Fibroblast of mammary gland (primary cell): ENCODE data around the gene AKAP13.
"Not testable (repeated sequence)": the region's sequence is repeated elsewhere in the genome, so short reads cannot be mapped to it uniquely, and the experiment has no call there.

Source experiments
- DNase-seq: peaks from one replicate; pipeline ENCODE4 v3.0.0-alpha.2; 2010; ENCODE audit warnings: low read depth
- H3K4me3 ChIP-seq: 2 replicates; pipeline ENCODE4 v1.5.1; 2011; ENCODE audit warnings: low read depth, mild to moderate bottlenecking, low read length, moderate library complexity; ENCODE audit not compliant: control insufficient read depth
- CTCF ChIP-seq: conservative IDR thresholded peaks from 2 replicates; pipeline ENCODE4 v1.5.1; 2011; ENCODE audit warnings: low read depth, low read length, inconsistent platforms; ENCODE audit not compliant: control insufficient read depth, insufficient read depth

Gene AKAP13

GRCh38 chr15:85651548-85651947 lies 271.1 kb downstream of the AKAP13 start:
- no peak for DNase-seq
- TF ChIP-seq CTCF = no peak

DNA sequence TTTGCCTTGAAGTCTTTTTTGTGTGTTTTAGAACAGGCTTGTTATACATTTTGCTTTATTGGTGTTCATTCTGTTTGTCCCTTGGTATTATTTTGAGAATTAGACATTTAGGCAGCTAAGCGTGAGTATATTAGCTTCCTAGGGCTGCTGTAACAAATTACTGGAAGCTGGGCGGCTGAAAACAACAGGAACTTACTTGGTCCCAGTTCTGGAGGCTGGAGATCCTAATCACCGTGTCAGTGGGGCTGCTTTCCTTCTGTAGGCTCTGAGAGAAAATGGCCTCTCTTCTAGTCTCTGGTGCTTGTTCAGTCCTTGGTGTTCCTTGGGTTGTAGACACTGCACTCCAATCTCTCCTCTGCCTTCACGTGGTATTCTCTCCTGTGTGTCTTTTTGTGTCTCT lies 272.1 kb downstream of the AKAP13 start:
- TF ChIP-seq CTCF = no peak
- DNase-seq = no peak
- no peak overlapping the region for H3K4me3 ChIP-seq

More at GRCh38 chr15:85651548-85651947, 271.1 kb downstream of the AKAP13 start:
- no peak overlapping the region for H3K4me3 ChIP-seq

DNA sequence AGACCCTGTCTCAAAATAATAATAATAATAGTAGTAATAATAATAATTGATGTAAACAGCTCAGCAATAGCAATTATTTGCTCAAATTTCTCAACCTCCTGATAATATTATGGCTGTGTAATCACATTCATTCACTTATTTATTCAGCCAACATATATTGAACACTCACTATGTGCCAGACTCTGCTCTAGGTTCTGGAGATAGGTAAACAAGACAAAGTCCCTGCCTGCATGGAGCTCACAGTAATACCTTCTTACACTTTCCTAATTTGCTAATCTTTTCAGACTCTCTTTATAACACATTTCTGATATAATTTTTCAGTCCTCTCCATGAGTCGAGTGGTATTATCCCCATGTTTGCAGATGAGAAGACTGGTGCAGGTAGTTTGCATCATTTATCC lies 276.7 kb downstream of the AKAP13 start:
- TF ChIP-seq CTCF = no peak
- no peak overlapping the region for H3K4me3 ChIP-seq
- DNase-seq = no peak

- no peak overlapping the region for H3K4me3 ChIP-seq
- no peak for TF ChIP-seq CTCF
- no peak for DNase-seq
These were observed 278.4 kb downstream of the AKAP13 start for GRCh38 chr15:85658816-85659215.

- TF ChIP-seq CTCF = no peak
- H3K4me3 ChIP-seq = no peak overlapping the region
- no peak for DNase-seq
These were observed 281.5 kb downstream of the AKAP13 start for GRCh38 chr15:85661859-85662258.

- not testable (repeated sequence) for H3K4me3 ChIP-seq, DNase-seq
These were observed 285.3 kb downstream of the AKAP13 start for GRCh38 chr15:85665677-85666076.

DNA sequence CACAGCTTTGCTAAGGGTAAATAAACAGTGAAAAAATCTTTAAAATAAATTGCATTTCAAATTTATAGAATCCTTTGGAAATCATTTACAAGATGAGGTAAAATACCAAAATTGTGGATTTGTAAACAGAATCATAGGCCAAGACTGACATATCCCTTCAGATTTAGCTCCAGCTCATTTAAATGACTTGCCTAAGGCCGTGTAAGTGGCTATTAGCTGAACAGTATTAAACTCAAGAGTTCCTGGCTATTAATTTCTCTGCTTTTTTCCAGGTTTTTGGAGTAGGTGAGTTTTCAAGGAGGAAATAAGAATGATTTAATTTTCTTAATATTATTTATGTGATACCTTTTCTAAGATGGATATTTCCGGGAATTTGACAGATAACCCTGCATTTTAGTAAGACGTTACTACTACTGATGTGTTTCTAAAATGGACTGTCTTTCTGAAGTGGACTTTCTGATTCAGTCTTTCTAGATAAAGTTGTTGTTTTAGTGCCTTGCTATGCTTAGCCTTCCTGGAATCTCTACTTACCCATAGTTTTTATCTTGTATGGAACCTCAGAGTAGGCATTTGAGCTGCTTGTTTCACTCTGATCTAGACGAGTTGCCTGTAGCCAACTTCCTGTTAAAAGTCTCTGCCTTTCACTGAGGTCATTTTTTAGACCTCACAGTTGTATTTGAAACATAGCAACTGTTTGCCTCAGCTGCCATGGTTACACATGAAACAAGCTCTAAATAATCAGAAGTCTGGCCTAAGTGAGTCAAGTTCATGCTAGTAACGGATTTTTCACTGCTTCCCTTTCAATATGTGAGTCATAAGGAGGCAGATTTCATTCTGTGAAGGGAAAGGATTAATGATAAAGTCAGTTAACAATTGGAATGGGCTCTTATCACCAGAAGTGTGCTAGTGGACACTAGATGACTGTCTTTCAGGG lies 287.4 kb downstream of the AKAP13 start:
- DNase-seq = peak; percentile 99
- no peak for TF ChIP-seq CTCF
- no peak overlapping the region for H3K4me3 ChIP-seq
